ENCODE data around the gene PKP3.
"Not testable (repeated sequence)": the region's sequence is repeated elsewhere in the genome, so short reads cannot be mapped to it uniquely, and the experiment has no call there.

PKP3 gene

GRCh38 chr11:394034-394857 lies at the start of gene PKP3:
Gene PKP3, plus strand, starts transcription at chr11:394209. Its CDS starts 84 bp downstream, at chr11:394293.
- Histone ChIP-seq H3K4me1 (ENCODE audit: insufficient read depth, low read length) (no peaks in the 10 kb centered on the region; the same call in 1 of the 2 replicates), H3K9me3 (ENCODE audit: insufficient read depth, low read depth, low read length) (no peaks in the 10 kb centered on the region), H3K27me3 (ENCODE audit: insufficient read depth, low read length) (no peaks in the 10 kb centered on the region), H3K36me3 (ENCODE audit: insufficient read depth, low read depth, low read length) (no peaks in the 10 kb centered on the region), H3K4me3 (ENCODE audit: low read length) (no peak within 1 kb of the TSS; the same call in 1 of the 2 replicates), H3K27ac (ENCODE audit: low read length) (no peak within 1 kb of the TSS), H3K9ac (ENCODE audit: low read depth, low read length) (no peak within 1 kb of the TSS)

GRCh38 chr11:344836-345578 lies 49.0 kb upstream of the PKP3 start:
- Histone ChIP-seq H3K4me1 (ENCODE audit: insufficient read depth, low read length) (peaks cover 12% of the 10 kb centered on the region; the same call in 1 of the 2 replicates), H3K9me3 (ENCODE audit: insufficient read depth, low read depth, low read length) (no peaks in the 10 kb centered on the region), H3K9ac (ENCODE audit: low read depth, low read length) (no peak overlapping the region), H3K4me3 (ENCODE audit: low read length) (no peak overlapping the region), H3K27ac (ENCODE audit: low read length) (no peak overlapping the region), H3K36me3 (ENCODE audit: insufficient read depth, low read depth, low read length) (no peaks in the 10 kb centered on the region), H3K27me3 (ENCODE audit: insufficient read depth, low read length) (no peaks in the 10 kb centered on the region)

GRCh38 chr11:346529-346928 lies 47.5 kb upstream of the PKP3 start:
- Histone ChIP-seq H3K27me3 (ENCODE audit: insufficient read depth, low read length) (0 out of 2 replicates have a peak, but pooled peaks cover 5% of the 10 kb centered on the region), H3K36me3 (ENCODE audit: insufficient read depth, low read depth, low read length) (no peaks in the 10 kb centered on the region), H3K9ac (ENCODE audit: low read depth, low read length) (no peak overlapping the region), H3K9me3 (ENCODE audit: insufficient read depth, low read depth, low read length) (no peaks in the 10 kb centered on the region), H3K27ac (ENCODE audit: low read length) (no peak overlapping the region), H3K4me1 (ENCODE audit: insufficient read depth, low read length) (no peaks in the 10 kb centered on the region; the same call in 1 of the 2 replicates), H3K4me3 (ENCODE audit: low read length) (no peak overlapping the region)

- not testable (repeated sequence) for H3K27me3 ChIP-seq (ENCODE audit: insufficient read depth, low read length); H3K9me3 ChIP-seq (ENCODE audit: insufficient read depth, low read depth, low read length); H3K27ac ChIP-seq (ENCODE audit: low read length); H3K4me3 ChIP-seq (ENCODE audit: low read length); H3K9ac ChIP-seq (ENCODE audit: low read depth, low read length); H3K36me3 ChIP-seq (ENCODE audit: insufficient read depth, low read depth, low read length); H3K4me1 ChIP-seq (ENCODE audit: insufficient read depth, low read length)
Observed at GRCh38 chr11:349270-349954, 44.6 kb upstream of the PKP3 start.

- not testable (repeated sequence) for H3K27me3 ChIP-seq (ENCODE audit: insufficient read depth, low read length); H3K9ac ChIP-seq (ENCODE audit: low read depth, low read length); H3K36me3 ChIP-seq (ENCODE audit: insufficient read depth, low read depth, low read length); H3K4me3 ChIP-seq (ENCODE audit: low read length); H3K27ac ChIP-seq (ENCODE audit: low read length); H3K4me1 ChIP-seq (ENCODE audit: insufficient read depth, low read length); H3K9me3 ChIP-seq (ENCODE audit: insufficient read depth, low read depth, low read length)
Observed at GRCh38 chr11:350033-350722, 43.8 kb upstream of the PKP3 start.

- no peaks in the 10 kb centered on the region for H3K36me3 ChIP-seq (ENCODE audit: insufficient read depth, low read depth, low read length)
- peaks cover 15% of the 10 kb centered on the region; the same call in 1 of the 2 replicates for H3K4me1 ChIP-seq (ENCODE audit: insufficient read depth, low read length)
- H3K4me3 ChIP-seq (ENCODE audit: low read length) = no peak overlapping the region
- H3K27ac ChIP-seq (ENCODE audit: low read length) = no peak overlapping the region
- no peaks in the 10 kb centered on the region for H3K9me3 ChIP-seq (ENCODE audit: insufficient read depth, low read depth, low read length)
- 0 out of 2 replicates have a peak, but pooled peaks cover 5% of the 10 kb centered on the region for H3K27me3 ChIP-seq (ENCODE audit: insufficient read depth, low read length)
- H3K9ac ChIP-seq (ENCODE audit: low read depth, low read length) = no peak overlapping the region
Observed at GRCh38 chr11:350723-351255, 43.2 kb upstream of the PKP3 start.

- Histone ChIP-seq H3K27me3 (ENCODE audit: insufficient read depth, low read length) (0 out of 2 replicates have a peak, but pooled peaks cover 5% of the 10 kb centered on the region), H3K27ac (ENCODE audit: low read length) (no peak overlapping the region), H3K4me3 (ENCODE audit: low read length) (no peak overlapping the region), H3K4me1 (ENCODE audit: insufficient read depth, low read length) (peaks cover 15% of the 10 kb centered on the region; the same call in 1 of the 2 replicates), H3K9ac (ENCODE audit: low read depth, low read length) (no peak overlapping the region), H3K36me3 (ENCODE audit: insufficient read depth, low read depth, low read length) (no peaks in the 10 kb centered on the region), H3K9me3 (ENCODE audit: insufficient read depth, low read depth, low read length) (no peaks in the 10 kb centered on the region)
Observed at GRCh38 chr11:351411-351810, 42.6 kb upstream of the PKP3 start.

- Histone ChIP-seq H3K36me3 (ENCODE audit: insufficient read depth, low read depth, low read length) (no peaks in the 10 kb centered on the region), H3K27ac (ENCODE audit: low read length) (no peak overlapping the region), H3K9ac (ENCODE audit: low read depth, low read length) (no peak overlapping the region), H3K4me1 (ENCODE audit: insufficient read depth, low read length) (peaks cover 15% of the 10 kb centered on the region; the same call in 1 of the 2 replicates), H3K4me3 (ENCODE audit: low read length) (no peak overlapping the region), H3K27me3 (ENCODE audit: insufficient read depth, low read length) (0 out of 2 replicates have a peak, but pooled peaks cover 5% of the 10 kb centered on the region), H3K9me3 (ENCODE audit: insufficient read depth, low read depth, low read length) (no peaks in the 10 kb centered on the region)
Observed at GRCh38 chr11:352456-353031, 41.5 kb upstream of the PKP3 start.

GRCh38 chr11:353179-353873 lies 40.7 kb upstream of the PKP3 start:
- Histone ChIP-seq H3K9ac (ENCODE audit: low read depth, low read length) (peak overlapping the region; percentile 13; the same call in 1 of the 2 replicates), H3K27ac (ENCODE audit: low read length) (no peak overlapping the region), H3K4me1 (ENCODE audit: insufficient read depth, low read length) (peaks cover 15% of the 10 kb centered on the region; the same call in 1 of the 2 replicates), H3K9me3 (ENCODE audit: insufficient read depth, low read depth, low read length) (no peaks in the 10 kb centered on the region), H3K36me3 (ENCODE audit: insufficient read depth, low read depth, low read length) (no peaks in the 10 kb centered on the region), H3K27me3 (ENCODE audit: insufficient read depth, low read length) (0 out of 2 replicates have a peak, but pooled peaks cover 5% of the 10 kb centered on the region), H3K4me3 (ENCODE audit: low read length) (no peak overlapping the region)
